Measurements from ENCODE around the gene SPATA6. TPM values are rescaled to one million over a fixed set of nuclear protein-coding genes. Genes with fewer than 3 reads are reported as not detected.

SPATA6 gene
- total and polyA plus RNA-seq, 9 donors = 7.9 to 48.3 (median 35.6) TPM

DNA sequence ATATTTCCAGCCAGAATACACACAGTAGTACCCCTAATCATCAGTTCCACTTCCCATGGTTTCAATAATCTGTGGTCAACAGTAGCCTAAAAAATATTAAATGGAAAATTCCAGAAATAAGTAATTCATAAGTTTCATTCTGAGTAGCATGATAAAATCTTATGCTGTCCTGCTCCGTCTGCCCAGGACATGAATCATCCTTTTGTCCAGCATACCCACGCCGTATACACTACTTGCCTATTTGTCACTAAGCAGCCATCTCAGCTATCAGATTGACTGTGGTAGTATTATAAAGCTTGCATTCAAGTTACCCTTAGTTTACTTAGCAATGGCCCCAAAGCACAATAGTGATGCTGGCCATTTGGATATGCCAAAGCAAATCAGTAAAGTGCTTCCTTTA is 130.8 kb downstream of the SPATA6 start:
- TF ChIP-seq EP300 (IDR thresholded peaks at IDR 0.05) = no peak
- TF ChIP-seq, protein P1, sequence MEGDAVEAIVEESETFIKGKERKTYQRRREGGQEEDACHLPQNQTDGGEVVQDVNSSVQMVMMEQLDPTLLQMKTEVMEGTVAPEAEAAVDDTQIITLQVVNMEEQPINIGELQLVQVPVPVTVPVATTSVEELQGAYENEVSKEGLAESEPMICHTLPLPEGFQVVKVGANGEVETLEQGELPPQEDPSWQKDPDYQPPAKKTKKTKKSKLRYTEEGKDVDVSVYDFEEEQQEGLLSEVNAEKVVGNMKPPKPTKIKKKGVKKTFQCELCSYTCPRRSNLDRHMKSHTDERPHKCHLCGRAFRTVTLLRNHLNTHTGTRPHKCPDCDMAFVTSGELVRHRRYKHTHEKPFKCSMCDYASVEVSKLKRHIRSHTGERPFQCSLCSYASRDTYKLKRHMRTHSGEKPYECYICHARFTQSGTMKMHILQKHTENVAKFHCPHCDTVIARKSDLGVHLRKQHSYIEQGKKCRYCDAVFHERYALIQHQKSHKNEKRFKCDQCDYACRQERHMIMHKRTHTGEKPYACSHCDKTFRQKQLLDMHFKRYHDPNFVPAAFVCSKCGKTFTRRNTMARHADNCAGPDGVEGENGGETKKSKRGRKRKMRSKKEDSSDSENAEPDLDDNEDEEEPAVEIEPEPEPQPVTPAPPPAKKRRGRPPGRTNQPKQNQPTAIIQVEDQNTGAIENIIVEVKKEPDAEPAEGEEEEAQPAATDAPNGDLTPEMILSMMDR (IDR thresholded peaks at IDR 0.05) = no peak
- no peak for TF ChIP-seq POLR2A (IDR thresholded peaks at IDR 0.05)
- H3K9me3 ChIP-seq = peaks cover 0 to 4% of the 10 kb centered on the region in 2 donors
- DNase-seq = no peak
- H3K4me3 ChIP-seq = no peak overlapping the region
- H3K27ac ChIP-seq = no peak overlapping the region
- WGBS, 3 donors = 91 to 97% (median 95%) methylated on average over 3 of the region's 3 CpGs
- H3K36me3 ChIP-seq = no peaks in the 10 kb centered on the region
- intact Hi-C loops (cut with DNase I) = no loop called here
- H3K27me3 ChIP-seq = no peaks in the 10 kb centered on the region
- H3K4me1 ChIP-seq (ENCODE audit: insufficient read depth) = no peaks in the 10 kb centered on the region

DNA sequence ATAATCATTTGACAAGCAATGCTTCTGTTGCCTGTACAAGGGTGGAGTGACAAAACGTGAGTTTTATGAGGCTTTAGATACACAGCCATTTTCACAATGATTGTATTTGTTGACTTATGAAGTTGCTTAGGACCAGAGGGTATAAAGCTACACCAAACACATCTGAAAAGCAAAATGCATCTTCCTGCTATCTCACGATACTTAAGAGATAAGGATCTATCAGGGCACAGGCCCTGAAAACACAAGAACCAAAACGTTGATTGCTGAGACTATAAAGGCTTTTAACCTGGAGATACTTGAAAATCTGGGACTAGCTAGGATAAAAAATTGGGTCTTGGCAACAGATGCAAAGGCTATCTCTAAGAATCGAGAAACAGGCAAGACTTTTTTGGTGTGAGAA is 133.7 kb downstream of the SPATA6 start:
- DNase-seq = no peak
- no peak overlapping the region for H3K27ac ChIP-seq
- intact Hi-C loops (cut with DNase I) = no loop called here
- H3K4me1 ChIP-seq (ENCODE audit: insufficient read depth) = no peaks in the 10 kb centered on the region
- no peak overlapping the region for H3K4me3 ChIP-seq
- H3K27me3 ChIP-seq = no peaks in the 10 kb centered on the region
- H3K36me3 ChIP-seq = no peaks in the 10 kb centered on the region
- WGBS, 3 donors = 63 to 85% (median 67%) methylated on average over 4 of the region's 4 CpGs
- TF ChIP-seq EP300 (IDR thresholded peaks at IDR 0.05) (no peak), POLR2A (IDR thresholded peaks at IDR 0.05) (no peak)
- TF ChIP-seq, protein P1 (IDR thresholded peaks at IDR 0.05) = no peak
- H3K9me3 ChIP-seq = peaks cover 0 to under 1% of the 10 kb centered on the region in 2 donors

DNA sequence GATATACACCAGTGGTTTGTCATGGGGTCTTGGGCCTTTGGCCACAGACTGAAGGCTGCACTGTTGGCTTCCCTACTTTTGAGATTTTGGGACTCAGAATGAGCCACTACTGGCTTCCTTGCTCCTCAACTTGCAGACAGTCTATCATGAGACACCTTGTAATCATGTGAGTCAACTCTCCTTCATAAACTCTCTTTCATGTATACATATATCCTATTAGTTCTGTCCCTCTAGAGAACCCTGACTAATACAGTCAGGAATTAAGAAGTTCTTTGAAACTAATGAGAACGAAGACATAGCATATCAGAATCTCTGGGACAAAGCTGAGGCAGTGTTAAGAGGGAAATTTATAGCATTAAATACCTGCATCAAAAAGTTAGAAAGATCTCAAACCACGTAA is 138.7 kb downstream of the SPATA6 start:
- Histone ChIP-seq H3K27me3 (no peaks in the 10 kb centered on the region), H3K36me3 (no peaks in the 10 kb centered on the region), H3K9me3 (peaks cover 0 to 9% of the 10 kb centered on the region in 2 donors), H3K4me3 (no peak overlapping the region), H3K27ac (no peak overlapping the region), H3K4me1 (ENCODE audit: insufficient read depth) (no peaks in the 10 kb centered on the region)
- TF ChIP-seq EP300 (IDR thresholded peaks at IDR 0.05) (no peak), POLR2A (IDR thresholded peaks at IDR 0.05) (no peak)
- TF ChIP-seq, protein P1 (IDR thresholded peaks at IDR 0.05) = no peak
- intact Hi-C loops (cut with DNase I) = no loop called here
- DNase-seq = no peak
- 46 to 47% (median 47%) methylated on average over 2 of the region's 2 CpGs for WGBS, 3 donors

DNA sequence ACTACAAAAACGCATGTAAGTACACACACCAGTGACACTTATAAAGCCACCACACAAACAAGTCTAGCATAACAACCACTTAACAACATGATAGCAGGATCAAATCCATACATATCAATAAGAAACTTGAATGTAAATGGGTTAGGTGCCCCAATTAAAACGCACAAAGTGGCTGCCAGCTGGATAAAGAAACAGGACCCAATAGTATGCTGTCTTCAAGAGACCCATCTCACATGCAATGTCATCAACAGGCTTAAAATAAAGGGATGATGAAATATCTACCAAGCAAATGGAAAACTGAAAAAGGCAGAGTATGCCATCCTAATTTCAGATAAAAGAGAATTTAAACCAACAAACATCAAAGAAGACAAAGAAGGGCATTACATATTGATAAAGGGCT is 139.9 kb downstream of the SPATA6 start:
- TF ChIP-seq, protein P1 (IDR thresholded peaks at IDR 0.05) = no peak
- TF ChIP-seq POLR2A (IDR thresholded peaks at IDR 0.05) (no peak), EP300 (IDR thresholded peaks at IDR 0.05) (no peak)

More for the DNA sequence above, 139.9 kb downstream of the SPATA6 start:
- no peaks in the 10 kb centered on the region for H3K27me3 ChIP-seq
- no peaks in the 10 kb centered on the region for H3K36me3 ChIP-seq
- intact Hi-C loops (cut with DNase I) = no loop called here
- H3K9me3 ChIP-seq = peaks cover 0 to 9% of the 10 kb centered on the region in 2 donors
- no peak overlapping the region for H3K27ac ChIP-seq
- H3K4me1 ChIP-seq (ENCODE audit: insufficient read depth) = no peaks in the 10 kb centered on the region
- no peak for DNase-seq
- 93 to 95% (median 94%) methylated on average over 2 of the region's 2 CpGs for WGBS, 3 donors
- no peak overlapping the region for H3K4me3 ChIP-seq
